ENCODE results near the gene OR6F1.
"Not testable (repeated sequence)": the region's sequence is repeated elsewhere in the genome, so short reads cannot be mapped to it uniquely, and the experiment has no call there.

OR6F1 gene

GRCh38 chr1:247738315-247738714, 21.9 kb upstream of the OR6F1 start, which contains the start of gene OR14K1:
Gene OR14K1, plus strand, starts transcription at chr1:247738615. Its CDS starts 0 bp downstream, at chr1:247738615.
- no peaks in the 10 kb centered on the region for H3K36me3 ChIP-seq (ENCODE audit: control insufficient read depth in 2 of 2, insufficient read depth in 2 of 2, low read length in 2 of 2)
- H3K4me1 ChIP-seq (ENCODE audit: control insufficient read depth in 2 of 2, insufficient read depth in 2 of 2, low read length in 2 of 2): no peaks in the 10 kb centered on the region
- H3K4me3 ChIP-seq (ENCODE audit: low read length in 2 of 2): no peak within 1 kb of the TSS
- no peaks in the 10 kb centered on the region for H3K9me3 ChIP-seq (ENCODE audit: control insufficient read depth in 2 of 2, low read length in 2 of 2)
- no peaks in the 10 kb centered on the region for H3K27me3 ChIP-seq (ENCODE audit: control insufficient read depth in 2 of 2, insufficient read depth in 2 of 2, low read length in 2 of 2)
- H3K27ac ChIP-seq (ENCODE audit: low read depth in 2 of 2, low read length in 2 of 2): no peak within 1 kb of the TSS
- no peak within 1 kb of the TSS for H3K9ac ChIP-seq (ENCODE audit: low read depth in 1 of 2, low read length in 2 of 2)

DNA sequence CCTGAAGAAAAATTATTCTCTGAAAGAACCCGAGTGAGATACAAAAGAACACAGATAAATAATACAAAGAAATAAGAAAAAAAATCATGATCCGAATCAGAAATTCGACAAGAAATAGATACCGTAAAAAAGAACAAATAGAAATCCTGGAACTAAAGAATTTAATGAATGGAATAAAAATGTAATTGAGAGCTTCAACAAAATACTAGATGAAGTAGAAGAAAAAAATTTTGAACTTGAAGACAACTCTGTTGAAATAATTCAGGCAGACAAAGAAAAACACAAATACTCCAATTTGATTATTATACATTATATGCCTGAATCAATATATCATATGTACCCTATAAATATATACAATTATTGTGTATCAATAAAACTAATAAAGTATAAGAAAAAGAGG, 4.8 kb upstream of the OR6F1 start:
- peaks cover 0 to 1% of the 10 kb centered on the region in 2 donors for H3K9me3 ChIP-seq (ENCODE audit: control insufficient read depth in 2 of 2, low read length in 2 of 2)
- no peaks in the 10 kb centered on the region for H3K4me1 ChIP-seq (ENCODE audit: control insufficient read depth in 2 of 2, insufficient read depth in 2 of 2, low read length in 2 of 2)
- no peak overlapping the region for H3K4me3 ChIP-seq (ENCODE audit: low read length in 2 of 2)
- no peak overlapping the region for H3K27ac ChIP-seq (ENCODE audit: low read depth in 2 of 2, low read length in 2 of 2)
- H3K9ac ChIP-seq (ENCODE audit: low read depth in 1 of 2, low read length in 2 of 2): no peak overlapping the region
- H3K27me3 ChIP-seq (ENCODE audit: control insufficient read depth in 2 of 2, insufficient read depth in 2 of 2, low read length in 2 of 2): no peaks in the 10 kb centered on the region
- no peaks in the 10 kb centered on the region for H3K36me3 ChIP-seq (ENCODE audit: control insufficient read depth in 2 of 2, insufficient read depth in 2 of 2, low read length in 2 of 2)

- Histone ChIP-seq H3K4me1 (ENCODE audit: control insufficient read depth in 2 of 2, insufficient read depth in 2 of 2, low read length in 2 of 2) (no peaks in the 10 kb centered on the region), H3K9me3 (ENCODE audit: control insufficient read depth in 2 of 2, low read length in 2 of 2) (no peaks in the 10 kb centered on the region), H3K36me3 (ENCODE audit: control insufficient read depth in 2 of 2, insufficient read depth in 2 of 2, low read length in 2 of 2) (no peaks in the 10 kb centered on the region), H3K4me3 (ENCODE audit: low read length in 2 of 2) (no peak overlapping the region), H3K27me3 (ENCODE audit: control insufficient read depth in 2 of 2, insufficient read depth in 2 of 2, low read length in 2 of 2) (no peaks in the 10 kb centered on the region), H3K27ac (ENCODE audit: low read depth in 2 of 2, low read length in 2 of 2) (no peak overlapping the region), H3K9ac (ENCODE audit: low read depth in 1 of 2, low read length in 2 of 2) (no peak overlapping the region)
These were observed 2.7 kb downstream of the OR6F1 start for GRCh38 chr1:247713753-247714152.

DNA sequence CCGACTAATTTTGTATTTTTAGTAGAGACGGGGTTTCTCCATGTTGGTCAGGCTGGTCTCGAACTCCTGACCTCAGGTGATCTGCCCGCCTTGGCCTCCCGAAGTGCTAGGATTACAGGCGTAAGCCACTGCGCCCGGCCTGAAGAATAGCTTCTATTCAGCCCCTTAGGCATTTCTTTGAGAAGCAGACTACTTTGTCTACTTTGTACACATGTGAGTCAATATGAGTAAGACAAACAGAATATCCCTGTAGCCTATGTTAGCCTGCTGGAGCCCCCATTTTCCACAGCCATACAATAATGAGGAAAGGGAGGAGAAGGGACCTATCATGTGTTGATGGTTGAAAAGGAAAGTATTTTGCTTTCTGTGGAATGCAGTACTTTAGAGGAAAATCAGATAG, 5.8 kb downstream of the OR6F1 start:
- not testable (repeated sequence) for H3K4me1 ChIP-seq (ENCODE audit: control insufficient read depth in 2 of 2, insufficient read depth in 2 of 2, low read length in 2 of 2); H3K9me3 ChIP-seq (ENCODE audit: control insufficient read depth in 2 of 2, low read length in 2 of 2)

DNA sequence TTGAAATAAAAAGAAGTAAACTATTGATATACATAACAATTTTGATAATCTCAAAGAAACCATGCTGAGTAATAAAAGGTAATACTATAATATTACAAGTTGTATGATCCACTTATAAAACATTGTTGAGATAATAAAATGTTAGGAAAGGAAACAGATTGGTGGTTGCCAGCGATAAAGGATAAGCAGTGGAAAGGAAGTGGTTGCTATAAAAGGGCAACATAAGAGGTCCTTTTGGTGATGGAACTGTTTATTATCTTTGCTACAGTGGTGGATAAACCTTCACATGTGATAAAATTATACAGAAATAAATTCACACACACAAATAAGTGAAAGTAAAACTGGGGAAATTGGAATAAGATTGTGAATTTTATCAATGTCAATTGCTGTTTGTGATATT, 15.1 kb downstream of the OR6F1 start:
- no peaks in the 10 kb centered on the region for H3K27me3 ChIP-seq (ENCODE audit: control insufficient read depth in 2 of 2, insufficient read depth in 2 of 2, low read length in 2 of 2)
- H3K9me3 ChIP-seq (ENCODE audit: control insufficient read depth in 2 of 2, low read length in 2 of 2): peaks cover 0 to 3% of the 10 kb centered on the region in 2 donors
- H3K27ac ChIP-seq (ENCODE audit: low read depth in 2 of 2, low read length in 2 of 2): no peak overlapping the region
- H3K4me1 ChIP-seq (ENCODE audit: control insufficient read depth in 2 of 2, insufficient read depth in 2 of 2, low read length in 2 of 2): no peaks in the 10 kb centered on the region
- H3K4me3 ChIP-seq (ENCODE audit: low read length in 2 of 2): no peak overlapping the region
- H3K9ac ChIP-seq (ENCODE audit: low read depth in 1 of 2, low read length in 2 of 2): no peak overlapping the region
- no peaks in the 10 kb centered on the region for H3K36me3 ChIP-seq (ENCODE audit: control insufficient read depth in 2 of 2, insufficient read depth in 2 of 2, low read length in 2 of 2)

More for the DNA sequence above, 5.8 kb downstream of the OR6F1 start:
- H3K36me3 ChIP-seq (ENCODE audit: control insufficient read depth in 2 of 2, insufficient read depth in 2 of 2, low read length in 2 of 2); H3K27ac ChIP-seq (ENCODE audit: low read depth in 2 of 2, low read length in 2 of 2); H3K9ac ChIP-seq (ENCODE audit: low read depth in 1 of 2, low read length in 2 of 2); H3K27me3 ChIP-seq (ENCODE audit: control insufficient read depth in 2 of 2, insufficient read depth in 2 of 2, low read length in 2 of 2); H3K4me3 ChIP-seq (ENCODE audit: low read length in 2 of 2): not testable (repeated sequence)

DNA sequence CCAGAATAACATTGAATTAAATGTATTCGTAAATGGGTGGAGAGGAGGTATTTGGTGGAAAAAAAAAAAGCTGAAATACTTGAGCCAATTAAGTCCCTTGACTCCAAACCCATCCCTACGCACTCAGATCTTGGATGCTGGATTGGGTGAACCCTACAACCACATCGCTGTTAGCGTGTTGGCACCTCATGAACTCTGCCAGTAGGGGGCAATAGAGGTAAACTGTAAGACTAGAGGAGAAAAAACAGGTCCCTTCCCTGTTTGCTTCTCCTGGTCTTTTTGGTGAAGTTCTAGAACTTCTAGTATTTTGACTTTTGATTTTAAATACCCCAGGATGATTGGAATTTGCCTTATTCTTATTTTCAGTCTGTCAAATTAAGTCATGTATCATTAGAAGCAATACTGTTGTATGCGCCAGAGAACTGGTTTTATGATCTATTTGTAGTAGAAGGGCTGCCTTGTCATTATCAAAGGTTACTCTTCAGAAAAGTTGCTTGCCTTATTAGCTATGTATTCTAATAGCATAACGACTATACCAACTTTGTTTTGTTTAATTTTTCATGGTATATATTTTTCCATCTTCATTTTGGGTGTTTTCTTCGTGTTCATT, 35.1 kb downstream of the OR6F1 start:
- H3K9me3 ChIP-seq (ENCODE audit: control insufficient read depth in 2 of 2, low read length in 2 of 2): no peaks in the 10 kb centered on the region
- no peak overlapping the region for H3K27ac ChIP-seq (ENCODE audit: low read depth in 2 of 2, low read length in 2 of 2)
- no peaks in the 10 kb centered on the region for H3K27me3 ChIP-seq (ENCODE audit: control insufficient read depth in 2 of 2, insufficient read depth in 2 of 2, low read length in 2 of 2)
- H3K4me3 ChIP-seq (ENCODE audit: low read length in 2 of 2): no peak overlapping the region
- H3K4me1 ChIP-seq (ENCODE audit: control insufficient read depth in 2 of 2, insufficient read depth in 2 of 2, low read length in 2 of 2): no peaks in the 10 kb centered on the region
- no peaks in the 10 kb centered on the region for H3K36me3 ChIP-seq (ENCODE audit: control insufficient read depth in 2 of 2, insufficient read depth in 2 of 2, low read length in 2 of 2)
- H3K9ac ChIP-seq (ENCODE audit: low read depth in 1 of 2, low read length in 2 of 2): no peak overlapping the region

- Histone ChIP-seq H3K27me3 (ENCODE audit: control insufficient read depth in 2 of 2, insufficient read depth in 2 of 2, low read length in 2 of 2) (no peaks in the 10 kb centered on the region), H3K4me3 (ENCODE audit: low read length in 2 of 2) (no peak overlapping the region), H3K27ac (ENCODE audit: low read depth in 2 of 2, low read length in 2 of 2) (no peak overlapping the region)
These were observed 36.3 kb downstream of the OR6F1 start for GRCh38 chr1:247680171-247680570.

GRCh38 chr1:247679639-247680038, 36.8 kb downstream of the OR6F1 start, which contains the start of gene OR13G1:
Gene OR13G1, minus strand, starts transcription at chr1:247679739. Its CDS starts 6,698 bp downstream, at chr1:247673041.
- H3K27ac ChIP-seq (ENCODE audit: low read depth in 2 of 2, low read length in 2 of 2): no peak within 1 kb of the TSS
- no peaks in the 10 kb centered on the region for H3K9me3 ChIP-seq (ENCODE audit: control insufficient read depth in 2 of 2, low read length in 2 of 2)
- no peak within 1 kb of the TSS for H3K4me3 ChIP-seq (ENCODE audit: low read length in 2 of 2)
- H3K9ac ChIP-seq (ENCODE audit: low read depth in 1 of 2, low read length in 2 of 2): no peak within 1 kb of the TSS
- no peaks in the 10 kb centered on the region for H3K36me3 ChIP-seq (ENCODE audit: control insufficient read depth in 2 of 2, insufficient read depth in 2 of 2, low read length in 2 of 2)
- no peaks in the 10 kb centered on the region for H3K27me3 ChIP-seq (ENCODE audit: control insufficient read depth in 2 of 2, insufficient read depth in 2 of 2, low read length in 2 of 2)
- no peaks in the 10 kb centered on the region for H3K4me1 ChIP-seq (ENCODE audit: control insufficient read depth in 2 of 2, insufficient read depth in 2 of 2, low read length in 2 of 2)

More at GRCh38 chr1:247680171-247680570, 36.3 kb downstream of the OR6F1 start:
- Histone ChIP-seq H3K9me3 (ENCODE audit: control insufficient read depth in 2 of 2, low read length in 2 of 2) (no peaks in the 10 kb centered on the region), H3K36me3 (ENCODE audit: control insufficient read depth in 2 of 2, insufficient read depth in 2 of 2, low read length in 2 of 2) (no peaks in the 10 kb centered on the region), H3K9ac (ENCODE audit: low read depth in 1 of 2, low read length in 2 of 2) (no peak overlapping the region), H3K4me1 (ENCODE audit: control insufficient read depth in 2 of 2, insufficient read depth in 2 of 2, low read length in 2 of 2) (no peaks in the 10 kb centered on the region)

GRCh38 chr1:247669225-247669624, 47.2 kb downstream of the OR6F1 start:
- no peaks in the 10 kb centered on the region for H3K27me3 ChIP-seq (ENCODE audit: control insufficient read depth in 2 of 2, insufficient read depth in 2 of 2, low read length in 2 of 2)
- H3K4me3 ChIP-seq (ENCODE audit: low read length in 2 of 2): no peak overlapping the region
- no peaks in the 10 kb centered on the region for H3K36me3 ChIP-seq (ENCODE audit: control insufficient read depth in 2 of 2, insufficient read depth in 2 of 2, low read length in 2 of 2)
- no peak overlapping the region for H3K9ac ChIP-seq (ENCODE audit: low read depth in 1 of 2, low read length in 2 of 2)
- no peaks in the 10 kb centered on the region for H3K4me1 ChIP-seq (ENCODE audit: control insufficient read depth in 2 of 2, insufficient read depth in 2 of 2, low read length in 2 of 2)
- no peaks in the 10 kb centered on the region for H3K9me3 ChIP-seq (ENCODE audit: control insufficient read depth in 2 of 2, low read length in 2 of 2)
- no peak overlapping the region for H3K27ac ChIP-seq (ENCODE audit: low read depth in 2 of 2, low read length in 2 of 2)
